HG02970 (cell line): ENCODE measurements around the gene PNPLA2.

ENCODE experiments used
- ATAC-seq: cut with Tn5 transposase; IDR thresholded peaks from one replicate; pipeline ENCODE4 v1.9.1; 2021; ENCODE audit warnings: mild to moderate bottlenecking, moderate library complexity, moderate number of reproducible peaks; ENCODE audit not compliant: unreplicated experiment, low FRiP score

PNPLA2 gene

DNA sequence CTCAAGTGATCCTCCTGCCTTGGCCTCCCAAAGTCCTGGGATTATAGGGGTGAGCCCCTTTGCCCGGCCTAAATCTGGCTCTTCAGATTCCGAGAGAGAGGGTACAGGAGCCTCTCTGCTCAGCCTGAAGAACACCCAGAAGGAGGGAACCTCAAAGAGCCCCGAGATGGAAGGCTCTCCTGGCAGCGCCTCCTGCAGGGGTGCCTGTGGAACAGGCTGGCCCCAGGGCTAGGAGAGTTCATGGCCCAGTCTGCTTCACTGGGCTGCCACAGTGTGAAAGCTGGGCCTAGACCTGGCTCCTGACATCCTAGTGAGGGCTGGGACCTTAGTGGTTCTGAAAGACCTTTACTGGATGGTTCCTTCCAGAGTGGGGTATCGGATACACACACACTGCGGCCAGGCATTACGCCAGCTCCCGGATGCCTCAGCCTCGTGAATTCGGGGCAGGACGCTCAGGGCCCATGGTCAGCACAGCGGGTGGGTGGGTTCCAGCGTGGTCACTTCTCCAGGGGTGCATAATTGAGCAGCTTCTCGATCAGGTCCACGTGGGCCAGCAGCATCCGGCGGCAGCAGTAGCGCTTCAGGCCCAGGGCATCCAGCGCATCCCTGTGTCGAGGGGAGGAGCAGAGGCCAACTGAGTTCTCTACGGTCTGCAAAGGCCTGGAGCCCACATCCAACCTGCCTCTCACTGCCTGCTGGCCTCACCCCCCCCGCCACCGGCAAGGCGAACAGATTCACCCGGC, 21.3 kb downstream of the PNPLA2 start:
- ATAC-seq: no peak

DNA sequence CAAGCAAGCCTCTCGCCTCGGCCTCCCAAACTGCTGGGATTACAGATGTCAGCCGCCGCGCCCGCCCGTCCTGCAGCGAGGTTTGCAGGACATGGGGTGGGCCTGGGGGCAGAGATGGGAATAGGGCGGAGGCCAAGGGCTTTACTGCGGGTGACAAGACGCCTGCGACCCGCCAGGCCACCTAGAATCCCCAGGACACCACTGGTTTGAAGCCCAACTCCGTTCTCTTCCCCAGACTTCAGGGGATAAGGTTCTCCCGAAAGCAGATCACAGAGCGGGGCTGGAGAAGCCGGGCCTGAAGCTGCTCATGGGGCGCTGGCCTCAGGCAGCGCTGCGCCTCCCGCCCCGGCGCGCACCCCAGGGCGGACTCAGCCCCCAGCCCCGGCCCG, 23.3 kb downstream of the PNPLA2 start:
- peak; percentile 3 for ATAC-seq

GRCh38 chr11:842370-843002, 23.8 kb downstream of the PNPLA2 start, which contains the start of the genes POLR2L and TSPAN4:
Gene POLR2L (minus strand): TSS chr11:842529. CDS start chr11:842508, 21 bp downstream.
Gene TSPAN4 (plus strand): TSS chr11:842852. CDS start chr11:850305, 7,453 bp downstream.
- ATAC-seq: peak; percentile 53

GRCh38 chr11:843086-843734, 24.5 kb downstream of the PNPLA2 start:
- ATAC-seq: peak; percentile 3

- ATAC-seq: no peak
Observed at GRCh38 chr11:843818-844692, 25.3 kb downstream of the PNPLA2 start.

GRCh38 chr11:844693-845644, 26.3 kb downstream of the PNPLA2 start:
- ATAC-seq: no peak

DNA sequence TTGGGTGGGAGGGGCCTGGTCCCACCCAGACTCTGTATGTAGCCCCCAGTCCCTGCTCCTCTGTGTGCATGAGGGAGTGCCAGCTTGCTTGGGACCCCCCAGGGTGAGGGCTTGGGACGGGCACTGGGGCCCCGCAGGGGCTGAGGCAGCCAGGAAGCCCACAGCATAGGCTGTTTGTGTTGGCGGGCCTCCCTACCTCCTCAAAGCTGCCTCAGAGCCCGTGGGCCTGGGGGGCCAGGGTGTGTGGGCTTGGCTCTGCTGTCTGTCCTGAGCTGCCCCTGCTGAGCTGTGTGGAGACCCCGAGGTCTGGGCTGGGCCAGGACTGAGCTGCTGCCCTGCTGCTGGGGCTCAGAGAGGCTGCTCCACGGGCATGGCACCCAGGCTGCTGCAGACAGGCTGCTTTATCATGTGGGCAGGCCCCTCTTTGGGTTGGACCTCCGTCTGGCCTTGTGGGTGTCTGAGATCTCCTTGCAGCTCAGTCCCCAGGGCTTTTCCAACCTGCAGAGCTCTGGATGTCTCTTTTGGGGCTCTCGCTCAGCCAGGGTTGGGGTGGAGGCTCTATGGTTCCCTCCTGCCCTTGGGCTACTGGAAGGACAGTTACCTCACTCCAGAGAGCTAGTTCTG, 27.3 kb downstream of the PNPLA2 start:
- no peak for ATAC-seq

GRCh38 chr11:846496-847098, 27.9 kb downstream of the PNPLA2 start:
- no peak for ATAC-seq

DNA sequence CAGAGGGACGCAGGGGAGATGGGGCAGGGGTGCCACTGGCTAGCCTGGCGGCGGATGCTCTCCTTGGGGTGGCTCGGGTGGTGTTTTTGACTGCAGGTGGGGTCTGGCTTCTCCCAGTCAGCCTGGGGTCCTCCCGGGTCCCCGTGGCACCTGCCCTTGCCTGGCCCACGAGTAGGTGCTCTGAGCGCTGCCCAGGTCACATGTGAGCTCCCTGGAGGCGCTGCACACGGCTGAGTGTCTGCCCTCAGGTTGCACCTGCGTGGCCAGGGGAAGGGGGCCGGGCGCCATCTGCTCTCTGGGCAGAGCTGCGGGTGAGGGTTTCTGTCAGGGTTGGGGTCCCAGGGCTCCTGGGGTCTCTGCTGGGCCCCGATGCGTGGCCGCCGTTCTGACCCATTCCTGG, 29.2 kb downstream of the PNPLA2 start:
- no peak for ATAC-seq

DNA sequence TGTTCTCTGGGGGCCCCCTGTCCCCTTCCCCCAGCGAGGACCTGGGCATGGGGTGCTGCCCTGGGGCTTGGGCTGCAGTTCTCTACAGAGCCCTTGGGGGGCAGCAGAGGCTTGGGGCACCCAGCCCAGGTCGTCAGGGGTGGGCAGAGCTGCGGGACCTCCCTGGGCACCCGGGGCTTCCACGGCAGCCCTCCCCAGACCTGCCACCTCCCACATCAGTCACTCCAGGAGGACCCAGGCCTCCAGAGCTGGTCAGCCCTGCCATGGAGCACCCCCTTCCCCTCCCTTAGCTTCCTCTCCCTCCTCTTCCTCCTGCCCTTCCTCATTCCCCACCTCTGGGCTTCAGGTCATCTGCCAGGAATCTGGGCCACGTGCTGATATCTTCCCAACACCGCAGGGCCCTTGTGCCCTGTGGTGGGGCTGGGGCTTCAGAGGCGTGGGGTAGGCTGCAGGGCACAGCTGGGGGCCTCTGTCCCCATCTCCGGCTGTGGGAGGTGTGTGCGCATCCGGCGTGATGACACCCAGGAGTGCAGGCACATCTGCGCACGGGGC, 29.7 kb downstream of the PNPLA2 start:
- no peak for ATAC-seq

- no peak for ATAC-seq
Observed at GRCh38 chr11:849104-849824, 30.6 kb downstream of the PNPLA2 start.

- no peak for ATAC-seq
Observed at GRCh38 chr11:849951-850774, 31.4 kb downstream of the PNPLA2 start.

DNA sequence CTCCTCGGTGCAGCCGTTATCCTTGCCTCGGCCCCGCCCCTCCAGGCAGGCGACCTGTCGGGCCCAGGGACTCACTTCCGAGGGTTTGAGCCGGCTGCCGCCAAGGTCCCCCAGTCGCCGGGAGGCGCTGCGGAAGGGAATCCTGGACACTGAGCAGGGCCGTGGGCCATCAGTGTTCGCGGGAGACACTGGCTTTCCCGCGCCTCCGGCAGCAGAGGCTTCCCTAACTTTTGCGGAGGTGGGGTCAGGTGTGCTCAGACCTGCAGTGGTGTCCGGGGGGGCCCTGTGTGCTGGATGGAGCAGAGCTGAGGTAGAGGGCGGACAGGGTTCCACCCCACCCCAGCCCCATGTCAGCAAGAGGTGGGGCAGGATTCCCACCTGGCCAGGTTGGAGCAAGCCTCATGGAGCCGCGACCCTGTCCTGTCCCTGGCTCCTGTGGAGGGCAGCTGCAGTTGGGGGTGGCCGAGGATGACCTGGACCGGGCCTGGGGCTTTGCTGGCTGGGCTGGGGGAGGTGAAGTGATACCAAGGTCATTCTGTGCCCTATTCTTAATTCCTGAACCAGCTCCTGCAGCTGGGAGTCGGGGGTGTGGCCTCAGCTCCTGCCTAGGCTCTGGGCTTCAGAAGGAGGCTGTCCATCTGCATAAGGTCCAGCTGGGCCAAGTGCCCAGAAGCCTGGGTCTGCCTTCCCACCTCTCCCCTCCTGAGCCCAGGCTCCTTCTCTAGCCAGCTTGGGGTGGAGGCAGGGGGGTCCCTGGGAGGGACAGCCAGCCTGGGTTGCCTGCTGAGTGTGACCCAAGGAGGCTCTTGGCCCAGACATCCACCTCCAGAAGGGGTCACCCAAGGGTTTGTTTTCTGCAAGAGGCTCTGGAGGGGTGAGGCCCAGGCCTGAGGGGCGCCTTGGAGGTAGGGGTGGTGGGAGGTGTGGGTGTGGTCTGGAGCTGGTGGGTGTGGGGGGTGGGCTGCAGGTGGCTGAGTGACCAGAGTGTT, 32.4 kb downstream of the PNPLA2 start:
- no peak for ATAC-seq

DNA sequence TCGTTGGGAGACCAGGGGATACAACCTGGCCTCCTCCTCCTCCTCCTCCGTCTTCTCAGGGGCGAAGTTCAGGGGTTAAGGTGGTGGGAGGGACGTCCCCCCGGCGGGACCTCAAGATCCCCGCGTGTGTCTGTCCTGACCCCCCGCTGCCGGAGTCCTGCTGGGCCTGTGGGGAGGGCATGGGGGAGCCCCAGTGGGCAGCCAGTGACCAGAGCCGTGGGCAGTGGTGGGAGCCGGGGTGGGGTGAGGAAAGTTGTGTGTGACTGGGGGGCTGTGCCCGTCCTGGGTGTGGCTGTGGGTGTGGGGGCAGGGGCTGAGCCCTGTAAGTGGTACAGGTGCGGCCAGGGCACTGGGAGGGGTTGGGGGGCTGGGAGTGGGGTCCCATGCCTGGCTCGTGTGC, 34.0 kb downstream of the PNPLA2 start:
- no peak for ATAC-seq

GRCh38 chr11:853682-854448, 35.2 kb downstream of the PNPLA2 start:
- no peak for ATAC-seq
